NCI-H1048 (cell line): ENCODE measurements around the gene EIF4E.
"Not testable (repeated sequence)": the region's sequence is repeated elsewhere in the genome, so short reads cannot be mapped to it uniquely, and the experiment has no call there.

Experiments
- DNase-seq: peaks from one replicate; lab custom pipeline; 2025; lab: John Stamatoyannopoulos, UW

Gene EIF4E

DNA sequence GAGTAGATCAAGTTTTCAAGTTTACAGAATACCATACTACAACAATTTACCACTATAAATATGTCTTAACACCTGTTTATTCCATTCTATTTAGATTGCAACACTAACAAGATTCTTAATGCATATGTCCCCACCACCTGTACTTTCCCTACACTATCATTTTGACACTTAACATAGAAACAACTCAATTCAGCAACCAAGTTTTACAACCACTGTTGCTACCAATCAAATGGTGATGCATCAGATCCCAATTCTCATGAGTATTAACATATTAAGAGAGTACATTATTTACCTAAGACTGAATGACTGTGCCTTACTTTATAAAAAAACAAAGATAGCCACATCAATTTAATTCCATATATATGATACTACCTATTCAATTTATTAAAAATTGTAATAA is 49.4 kb downstream of the EIF4E start:
- DNase-seq: no peak

DNA sequence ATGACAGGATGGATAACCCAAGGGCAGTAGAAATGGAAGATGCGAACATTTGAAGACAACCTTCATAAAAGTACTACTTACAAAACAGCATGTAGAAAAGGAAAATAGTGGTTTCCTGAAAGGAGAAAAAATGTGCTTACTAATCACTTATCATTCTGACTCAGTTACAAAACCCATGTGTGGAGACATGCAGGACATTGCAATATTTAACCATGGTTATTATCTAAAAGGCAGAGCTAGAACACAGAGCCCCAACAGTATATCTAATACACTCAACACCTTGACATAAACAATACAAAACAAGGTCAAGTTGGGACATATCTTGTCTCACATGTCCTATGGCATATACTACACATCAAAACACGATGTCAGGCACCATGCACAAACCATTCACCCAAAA is 55.9 kb downstream of the EIF4E start:
- DNase-seq: no peak

- DNase-seq: not testable (repeated sequence)
Observed at GRCh38 chr4:98872120-98872906, 56.6 kb downstream of the EIF4E start.

DNA sequence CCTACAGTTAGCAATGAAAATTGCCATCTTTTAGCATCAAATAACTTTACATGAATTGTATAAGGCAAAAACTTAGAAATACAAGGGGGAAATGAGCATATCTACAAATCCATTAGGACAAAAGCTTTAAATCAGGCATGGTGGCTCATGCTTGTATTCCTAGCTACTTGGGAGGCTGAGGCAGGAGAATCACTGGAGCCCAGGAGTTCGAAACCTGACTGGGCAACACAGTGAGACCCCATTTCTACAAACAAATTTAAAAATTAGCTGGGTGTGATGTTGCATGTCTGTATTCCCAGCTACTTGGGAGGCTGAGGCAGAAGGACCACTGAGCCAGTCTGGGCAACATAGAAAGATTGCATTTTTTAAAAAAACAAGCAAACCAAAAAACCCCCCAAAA is 61.3 kb downstream of the EIF4E start:
- no peak for DNase-seq

- DNase-seq: no peak
Observed at GRCh38 chr4:98865059-98865458, 63.9 kb downstream of the EIF4E start.

GRCh38 chr4:98864560-98864959 is 64.4 kb downstream of the EIF4E start:
- DNase-seq: no peak

DNA sequence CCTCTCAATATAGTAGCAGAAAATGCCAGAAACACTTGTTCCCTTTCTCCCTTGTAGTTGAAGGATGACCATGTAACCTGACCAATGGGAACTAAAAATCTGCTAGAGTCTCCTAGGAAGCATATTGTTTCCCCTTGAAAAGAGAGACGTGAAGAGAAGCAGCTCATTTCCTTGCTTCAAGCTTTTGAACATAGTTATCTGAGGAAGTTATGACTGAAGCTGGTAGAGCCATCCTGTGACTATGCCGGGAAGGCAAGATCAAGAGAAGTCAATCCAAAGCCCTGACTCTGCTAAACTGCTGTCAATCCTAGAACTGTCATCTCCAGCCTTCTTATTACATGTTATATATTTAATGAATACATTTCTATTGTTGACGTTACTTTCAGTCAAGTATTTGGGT is 66.6 kb downstream of the EIF4E start:
- no peak for DNase-seq

- DNase-seq: no peak
Observed at GRCh38 chr4:98861100-98861884, 67.6 kb downstream of the EIF4E start.

- no peak for DNase-seq
Observed at GRCh38 chr4:98851806-98852205, 77.1 kb downstream of the EIF4E start.

- DNase-seq: no peak
Observed at GRCh38 chr4:98850937-98851336, 78.0 kb downstream of the EIF4E start.

DNA sequence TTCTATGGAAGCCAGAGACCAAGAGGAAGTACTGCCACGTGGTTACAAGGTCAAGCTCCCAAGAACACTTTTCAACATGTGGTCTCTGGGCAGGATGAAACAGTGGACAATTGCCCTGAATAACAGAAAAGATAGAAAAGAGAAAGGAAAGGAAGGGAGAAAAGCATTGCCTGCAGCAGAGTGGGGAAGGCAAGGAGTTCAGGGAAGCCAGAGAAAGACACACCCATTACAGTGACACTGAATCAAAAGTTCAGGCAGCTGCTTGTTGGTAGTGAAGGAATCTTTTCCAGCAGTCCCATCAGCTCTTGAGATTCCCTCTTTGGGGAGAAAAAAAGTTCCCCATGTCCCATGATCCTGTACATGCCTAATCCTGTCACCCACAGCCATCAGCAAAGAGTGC is 80.5 kb downstream of the EIF4E start:
- no peak for DNase-seq

DNA sequence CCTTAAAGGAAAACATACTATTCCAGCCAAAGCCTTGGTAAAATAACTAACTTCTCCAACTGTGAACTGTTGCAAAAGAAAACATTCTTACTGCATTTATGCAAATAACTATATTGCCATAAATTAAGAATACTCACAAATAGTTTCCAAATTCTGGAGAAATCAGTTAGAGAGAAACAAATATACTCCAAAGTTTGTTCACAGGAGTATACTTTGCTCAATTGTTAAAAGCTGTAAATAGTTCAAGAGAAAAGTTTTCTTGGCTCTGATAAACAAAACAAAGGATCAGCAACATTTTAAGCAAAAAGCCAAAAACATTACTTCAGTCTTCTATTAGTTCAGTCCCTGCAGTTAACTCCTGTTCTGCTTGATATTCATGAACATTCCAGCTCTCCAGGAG is 83.0 kb downstream of the EIF4E start:
- DNase-seq: no peak

- not testable (repeated sequence) for DNase-seq
Observed at GRCh38 chr4:98842917-98843316, 86.0 kb downstream of the EIF4E start.

- no peak for DNase-seq
Observed at GRCh38 chr4:98838977-98839618, 89.8 kb downstream of the EIF4E start.

DNA sequence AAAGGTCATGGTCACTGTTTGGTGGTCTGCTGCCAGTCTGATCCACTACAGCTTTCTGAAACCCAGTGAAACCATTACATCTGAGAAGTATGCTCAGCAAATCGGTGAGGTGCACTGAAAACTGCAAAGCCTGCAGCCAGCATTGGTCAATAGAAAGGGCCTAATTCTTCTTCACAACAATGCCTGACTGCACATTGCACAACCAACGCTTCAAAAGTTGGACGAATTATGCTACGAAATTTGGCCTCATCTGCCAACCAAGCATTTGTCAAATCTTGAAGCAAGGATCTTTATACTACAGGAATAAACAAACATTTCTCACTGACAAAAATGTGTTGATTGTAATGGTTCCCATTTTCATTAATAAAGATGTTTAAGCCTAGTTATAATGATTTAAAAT is 90.4 kb downstream of the EIF4E start:
- DNase-seq: no peak

GRCh38 chr4:98833384-98833783 is 95.5 kb downstream of the EIF4E start:
- no peak for DNase-seq

- not testable (repeated sequence) for DNase-seq
Observed at GRCh38 chr4:98831036-98831435, 97.9 kb downstream of the EIF4E start.
